ENCODE results near the gene TCEAL2.
"Not testable (repeated sequence)": the region's sequence is repeated elsewhere in the genome, so short reads cannot be mapped to it uniquely, and the experiment has no call there.

Gene TCEAL2

GRCh38 chrX:102125436-102125835, at the start of gene TCEAL2:
Gene TCEAL2, plus strand, starts transcription at chrX:102125679. Its CDS starts 1,152 bp downstream, at chrX:102126831.
- in situ Hi-C loops (cut with HindIII; ENCODE audit: low sequenced_read_pairs), result not testable (repeated sequence)

GRCh38 chrX:102077426-102077825, 48.1 kb upstream of the TCEAL2 start:
- in situ Hi-C loops (cut with HindIII; ENCODE audit: low sequenced_read_pairs), result no loop called here

GRCh38 chrX:102085706-102086105, 39.8 kb upstream of the TCEAL2 start:
- in situ Hi-C loops (cut with HindIII; ENCODE audit: low sequenced_read_pairs), result no loop called here

- in situ Hi-C loops (cut with HindIII; ENCODE audit: low sequenced_read_pairs), result no loop called here
Measured at GRCh38 chrX:102113367-102113766, 12.1 kb upstream of the TCEAL2 start.

GRCh38 chrX:102115748-102116147, 9.7 kb upstream of the TCEAL2 start:
- in situ Hi-C loops (cut with HindIII; ENCODE audit: low sequenced_read_pairs), result no loop called here

- in situ Hi-C loops (cut with HindIII; ENCODE audit: low sequenced_read_pairs), result not testable (repeated sequence)
Measured at GRCh38 chrX:102125014-102125413, 465 bp upstream of the TCEAL2 start.

GRCh38 chrX:102126080-102126818, 770 bp downstream of the TCEAL2 start:
- in situ Hi-C loops (cut with HindIII; ENCODE audit: low sequenced_read_pairs), result not testable (repeated sequence)

GRCh38 chrX:102126863-102127262, 1.4 kb downstream of the TCEAL2 start:
- in situ Hi-C loops (cut with HindIII; ENCODE audit: low sequenced_read_pairs), result no loop called here

- in situ Hi-C loops (cut with HindIII; ENCODE audit: low sequenced_read_pairs), result no loop called here
Measured at GRCh38 chrX:102129473-102129872, 4.0 kb downstream of the TCEAL2 start.

GRCh38 chrX:102138064-102138463, 12.6 kb downstream of the TCEAL2 start:
- in situ Hi-C loops (cut with HindIII; ENCODE audit: low sequenced_read_pairs), result no loop called here

GRCh38 chrX:102140876-102141275, 15.4 kb downstream of the TCEAL2 start:
- in situ Hi-C loops (cut with HindIII; ENCODE audit: low sequenced_read_pairs), result not testable (repeated sequence)

- in situ Hi-C loops (cut with HindIII; ENCODE audit: low sequenced_read_pairs), result not testable (repeated sequence)
Measured at GRCh38 chrX:102141631-102142030, 16.2 kb downstream of the TCEAL2 start.

GRCh38 chrX:102142274-102142673, 16.8 kb downstream of the TCEAL2 start, which contains the start of gene TCEAL6:
Gene TCEAL6, minus strand, starts transcription at chrX:102142481.
- in situ Hi-C loops (cut with HindIII; ENCODE audit: low sequenced_read_pairs), result not testable (repeated sequence)

- in situ Hi-C loops (cut with HindIII; ENCODE audit: low sequenced_read_pairs), result no loop called here
Measured at GRCh38 chrX:102154218-102154860, 28.9 kb downstream of the TCEAL2 start.

GRCh38 chrX:102154900-102155805, 29.7 kb downstream of the TCEAL2 start:
- in situ Hi-C loops (cut with HindIII; ENCODE audit: low sequenced_read_pairs), result no loop called here

- in situ Hi-C loops (cut with HindIII; ENCODE audit: low sequenced_read_pairs), result no loop called here
Measured at GRCh38 chrX:102155806-102156179, 30.3 kb downstream of the TCEAL2 start, which contains the start of gene BEX5. Gene BEX5, minus strand, starts transcription at chrX:102155977. Its CDS starts 1,712 bp downstream, at chrX:102154265.

All from endothelial cell of hepatic sinusoid (primary cell).